Dermis microvascular lymphatic vessel endothelial cell (primary cell): ENCODE measurements around the gene SAP130. TPM values are rescaled to one million over a fixed set of nuclear protein-coding genes. Genes with fewer than 3 reads are reported as not detected.

Source experiments
- DNase-seq, 2 donors: peaks; one replicate each; pipeline versions ENCODE4 v3.0.0 to v3.0.0-alpha.2; 2010; ENCODE audit warnings: low read depth in 2 of 2
- total RNA-seq: library from RNA; depleted of rRNA; stranded (reverse); fragments of >200 nt; gene quantifications from 2 replicates; pipeline ENCODE4 v1.2.1, GENCODE V29; 2014

Gene SAP130
- total RNA-seq: 2.4 and 4.4 TPM in 2 replicates

DNA sequence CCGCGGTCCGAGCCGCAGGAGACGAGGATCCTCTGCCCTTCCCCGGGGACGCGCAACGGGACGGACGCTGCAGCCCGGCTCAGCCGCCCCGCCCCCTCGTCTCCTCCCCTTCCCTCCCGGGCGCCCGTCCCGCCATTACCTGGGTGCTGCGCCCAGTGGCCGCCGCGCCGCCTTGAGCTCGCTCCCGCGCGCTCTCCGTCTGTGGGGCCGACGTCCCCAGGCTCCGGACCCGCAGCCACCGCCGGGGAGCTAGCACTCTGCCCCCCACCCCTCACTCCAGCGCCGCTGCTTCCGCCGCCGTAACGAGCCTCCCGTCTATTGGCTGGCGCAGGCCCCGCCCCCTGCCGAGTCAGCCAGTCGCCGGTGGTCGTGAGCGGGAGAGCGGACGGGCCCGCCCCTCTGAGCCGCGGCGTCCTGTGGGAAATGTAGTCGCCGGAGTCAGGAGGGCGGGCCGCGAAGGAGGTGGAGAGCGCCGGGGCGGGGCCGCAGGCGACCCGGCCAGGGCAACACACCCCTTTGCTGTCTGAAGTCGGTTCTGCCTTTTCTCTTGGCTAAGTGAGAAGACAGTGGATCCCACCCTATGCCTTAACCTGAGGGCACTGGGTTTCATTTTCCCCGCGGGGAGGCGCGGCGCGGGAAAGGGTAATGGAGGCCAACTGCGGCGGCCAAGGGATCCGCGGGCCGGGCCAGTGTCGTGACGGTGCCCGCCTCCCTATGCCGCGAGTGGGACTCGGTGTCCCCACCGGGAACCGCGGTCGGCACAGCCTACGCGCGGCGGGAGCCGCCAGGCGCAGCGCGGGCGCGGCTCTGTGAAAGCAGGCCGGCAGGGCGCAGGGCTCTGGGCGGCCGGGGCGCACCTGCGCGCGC is at the start of gene SAP130:
SAP130 (minus strand) TSS at position 259 of the 867 bp plus-strand sequence. CDS start 1,767 bp downstream, outside the sequence.
- peak; percentile 77 to 97 for DNase-seq

GRCh38 chr2:128076461-128077106 is 48.7 kb upstream of the SAP130 start:
- DNase-seq: no peak

DNA sequence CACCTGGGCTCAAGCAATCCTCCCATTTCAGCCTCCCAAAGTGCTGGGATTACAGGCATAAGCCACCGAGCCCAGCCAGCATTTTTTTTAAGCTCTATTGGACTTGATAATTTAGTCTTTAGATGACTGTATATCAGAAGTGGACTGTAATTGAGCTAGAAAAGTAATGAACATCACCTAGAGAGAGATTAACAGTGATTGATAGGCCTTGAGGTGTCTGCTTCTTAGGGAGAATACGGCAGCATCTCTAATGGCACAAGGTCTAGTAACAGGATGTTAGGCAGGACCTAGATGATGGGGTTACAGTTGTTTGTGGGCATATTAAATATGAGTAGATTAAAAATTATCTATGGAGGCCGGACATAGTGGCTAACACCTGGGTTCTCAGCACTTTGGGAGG is 45.4 kb upstream of the SAP130 start:
- DNase-seq: no peak

GRCh38 chr2:128069769-128070168 is 41.9 kb upstream of the SAP130 start:
- peak in 1 of 2 donors; percentile 6 for DNase-seq

DNA sequence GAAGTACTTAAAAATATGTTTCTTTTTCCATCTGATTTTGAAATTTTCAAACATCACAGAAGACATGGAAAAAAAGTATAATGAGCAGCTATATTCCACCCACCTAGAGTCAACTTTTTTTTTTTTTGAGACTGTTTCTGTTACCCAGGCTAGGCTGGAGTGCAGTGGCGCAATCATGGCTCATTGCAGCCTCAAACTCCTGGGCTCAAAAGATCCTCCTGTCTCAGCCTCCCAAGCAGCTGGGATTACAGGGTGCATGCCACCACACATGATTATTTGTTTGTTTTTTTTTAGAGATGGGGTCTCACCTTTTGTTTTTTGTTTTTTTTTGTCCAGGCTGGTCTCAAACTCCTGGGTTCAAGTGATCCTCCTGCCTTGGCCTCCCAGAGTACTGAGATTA is 36.5 kb upstream of the SAP130 start:
- DNase-seq: no peak

DNA sequence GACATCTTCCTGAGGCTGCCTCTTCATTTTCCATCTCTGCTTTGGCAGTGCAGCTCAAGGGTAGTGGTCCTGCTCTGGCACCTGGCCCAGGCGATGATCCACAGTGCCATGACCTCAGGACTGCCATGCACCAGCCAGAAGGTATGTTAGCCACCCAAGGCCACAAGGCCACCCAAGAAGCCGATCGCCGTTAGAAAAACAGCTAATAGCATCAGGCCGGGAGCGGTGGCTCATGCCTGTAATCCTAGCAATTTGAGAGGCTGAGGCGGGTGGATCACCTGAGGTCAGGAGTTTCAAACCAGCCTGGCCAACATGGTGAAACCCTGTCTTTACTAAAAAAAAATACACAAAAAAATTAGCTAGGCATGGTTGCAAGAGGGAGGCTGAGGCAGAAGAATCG is 34.7 kb upstream of the SAP130 start:
- DNase-seq: no peak

DNA sequence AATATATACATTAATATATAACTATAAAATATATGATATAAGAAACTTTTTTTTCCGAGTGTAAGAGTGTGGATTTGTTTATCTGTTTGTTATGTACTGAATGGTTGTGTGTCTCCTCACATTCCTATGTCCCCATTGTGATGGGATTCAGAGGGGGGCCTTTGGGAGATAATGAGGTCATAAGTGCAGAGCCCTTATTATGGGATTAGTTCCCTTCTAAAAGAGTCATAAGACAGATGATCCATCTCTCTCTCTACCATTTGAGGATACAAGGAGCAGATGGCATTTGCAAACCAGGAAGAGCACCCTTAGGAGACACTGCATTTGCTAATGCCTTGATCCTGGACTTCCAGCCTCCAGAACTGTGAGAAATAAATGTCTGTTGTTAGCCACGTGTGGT is 30.3 kb upstream of the SAP130 start:
- DNase-seq: no peak

- DNase-seq: no peak
Observed at GRCh38 chr2:128057334-128057733, 29.5 kb upstream of the SAP130 start.

- no peak for DNase-seq
Observed at GRCh38 chr2:128054104-128054885, 26.4 kb upstream of the SAP130 start.

GRCh38 chr2:128053331-128053730 is 25.5 kb upstream of the SAP130 start:
- no peak for DNase-seq

DNA sequence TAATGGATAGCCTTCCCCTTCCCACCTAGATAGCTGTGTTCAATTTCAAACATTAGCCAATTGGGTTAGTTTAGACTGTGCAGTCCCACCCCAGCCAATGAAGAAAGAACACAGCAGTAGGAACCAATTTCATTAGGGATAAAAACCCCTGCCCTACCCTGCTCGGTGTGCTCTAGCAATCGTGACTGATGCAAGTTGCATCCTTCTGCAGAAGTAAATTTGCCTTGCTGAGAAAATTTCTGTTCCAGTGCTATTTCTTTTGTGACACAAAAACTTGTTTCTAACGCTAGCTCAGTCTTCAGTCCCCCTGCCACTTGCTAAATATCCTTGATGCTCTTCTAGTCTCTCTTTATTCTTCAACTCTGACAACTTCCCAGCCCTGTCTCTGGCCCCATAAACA is 15.2 kb upstream of the SAP130 start:
- DNase-seq: no peak

GRCh38 chr2:128041561-128041960 is 13.7 kb upstream of the SAP130 start:
- no peak for DNase-seq

DNA sequence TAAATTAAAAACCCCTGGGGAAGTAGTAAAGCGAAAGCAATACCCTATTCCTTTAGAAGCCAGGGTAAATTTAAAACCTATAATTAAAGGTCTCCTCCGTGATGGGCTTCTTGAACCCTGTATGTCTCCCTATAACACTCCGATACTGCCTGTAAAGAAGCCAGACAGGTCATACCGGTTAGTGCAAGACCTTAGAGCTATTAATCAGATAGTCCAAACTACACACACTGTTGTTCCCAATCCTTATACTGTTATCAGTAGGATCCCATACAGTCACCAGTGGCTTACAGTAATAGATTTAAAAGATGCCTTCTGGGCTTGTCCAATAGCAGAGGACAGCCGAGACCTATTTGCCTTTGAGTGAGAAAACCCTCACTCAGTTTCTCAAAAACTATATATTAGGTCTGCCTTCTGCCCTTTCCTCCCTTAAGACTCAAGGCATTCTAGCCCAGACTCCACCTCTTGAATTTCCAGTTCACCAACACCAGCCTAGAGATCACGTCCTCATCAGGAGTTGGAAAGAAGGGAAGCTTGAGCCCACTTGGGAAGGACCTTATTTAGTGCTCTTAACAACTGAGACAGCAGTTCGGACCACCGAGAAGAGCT is 12.4 kb upstream of the SAP130 start:
- DNase-seq: no peak

DNA sequence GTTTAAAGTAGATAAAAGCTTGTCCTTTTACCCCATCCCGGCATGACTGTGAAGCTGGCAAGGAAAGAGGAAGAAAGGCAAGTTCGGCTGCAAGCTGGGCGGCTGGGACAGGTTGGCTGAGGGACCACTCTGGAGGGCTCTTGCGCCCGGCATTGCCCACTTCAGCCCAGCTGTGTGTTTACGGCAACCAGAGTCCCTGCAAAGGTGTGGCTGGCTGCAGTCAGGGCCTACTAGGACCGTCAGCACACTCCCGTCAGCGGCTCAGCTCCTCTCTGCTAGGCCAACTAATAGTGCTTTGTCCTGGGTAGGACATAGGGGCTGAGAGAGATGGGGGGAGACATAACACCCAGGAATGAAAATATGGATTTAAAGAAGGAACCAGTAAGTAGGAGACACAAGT is 11.7 kb upstream of the SAP130 start:
- DNase-seq: no peak

DNA sequence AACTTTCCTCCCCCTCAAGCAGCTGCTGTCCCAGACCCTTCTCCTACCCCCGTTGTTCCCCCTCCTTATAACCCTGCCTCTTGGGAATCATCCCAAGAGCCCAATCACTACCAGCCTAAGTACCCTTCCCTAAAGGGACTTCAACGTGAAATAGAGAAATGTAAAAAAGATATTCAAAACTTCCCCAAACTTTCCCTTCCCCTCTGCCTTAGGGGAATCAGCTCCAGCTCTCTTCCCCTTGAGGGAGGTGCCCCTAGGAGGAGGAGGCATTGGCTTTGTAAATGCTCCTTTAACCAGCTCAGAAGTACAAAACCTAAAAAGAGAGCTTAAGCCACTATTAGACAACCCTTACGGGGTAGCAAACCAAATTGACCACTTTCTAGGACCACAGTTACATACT is 10.6 kb upstream of the SAP130 start:
- DNase-seq: no peak

- DNase-seq: no peak
Observed at GRCh38 chr2:128037649-128038048, 9.8 kb upstream of the SAP130 start.

DNA sequence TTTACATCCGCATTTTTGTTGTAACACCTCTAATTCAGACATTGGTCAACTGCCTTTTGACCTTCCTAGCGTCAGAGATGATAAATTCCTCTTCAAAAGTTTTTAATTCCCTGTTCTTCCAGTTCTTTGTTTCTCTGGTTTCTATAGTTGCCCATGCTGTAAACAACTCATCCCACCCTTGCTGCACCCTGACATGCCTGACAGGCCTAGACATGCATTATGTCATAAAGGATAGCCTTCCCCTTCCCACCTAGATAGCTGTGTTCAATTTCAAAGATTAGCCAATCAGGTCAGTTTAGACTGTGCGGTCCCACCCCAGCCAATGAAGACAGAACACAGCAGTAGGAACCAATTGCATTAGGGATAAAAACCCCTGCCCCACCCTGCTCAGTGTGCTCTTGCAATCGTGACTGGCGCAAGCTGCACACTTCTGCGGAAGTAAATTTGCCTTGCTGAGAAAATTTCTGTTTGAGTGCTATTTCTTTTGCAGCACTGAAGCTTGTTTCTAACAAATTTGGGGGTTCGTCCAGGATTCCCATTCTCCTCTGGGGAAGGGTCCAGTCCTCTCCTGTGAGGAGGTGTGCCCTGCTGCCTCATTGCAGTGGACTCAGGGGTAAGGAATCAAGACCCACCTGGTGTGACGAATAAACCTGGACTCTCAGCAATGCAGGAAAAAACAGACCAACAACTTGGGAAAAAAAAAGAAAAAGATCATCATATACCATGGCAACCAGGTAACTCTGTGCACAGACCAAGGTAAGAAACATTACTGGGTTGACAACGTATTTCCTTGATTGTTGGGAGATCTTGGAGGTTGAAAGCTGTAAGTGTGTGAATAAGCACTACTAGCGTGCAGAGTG is 9.1 kb upstream of the SAP130 start:
- DNase-seq: no peak

- no peak for DNase-seq
Observed at GRCh38 chr2:128032092-128032491, 4.2 kb upstream of the SAP130 start.

GRCh38 chr2:128028668-128029054 is 802 bp upstream of the SAP130 start:
- DNase-seq: no peak

GRCh38 chr2:128027278-128027800 is 520 bp downstream of the SAP130 start:
- peak; percentile 95 to 99 for DNase-seq
